Heart right ventricle (tissue), 16 donors: Measurements from ENCODE around the gene KRT80. TPM values are rescaled to one million over a fixed set of nuclear protein-coding genes. Genes with fewer than 3 reads are reported as not detected.

ENCODE experiments used
- ATAC-seq, 8 donors: fragments of 200-7000 bp; cut with Tn5 transposase; one replicate each; pipeline ENCODE4 v1.9.1; 2020; ENCODE audit warnings: mild to moderate bottlenecking in 8 of 8, moderate library complexity in 8 of 8, moderate number of reproducible peaks in 1 of 8
- DNase-seq, 2 donors: peaks; one replicate each; pipeline ENCODE4 v3.0.0-alpha.2; 2020
- H3K27ac ChIP-seq, 10 donors: fragments of 200-600 bp; sonication (generic) in 2 of 10; one replicate each; pipeline versions ENCODE4 v1.5.0 to v1.8.0; 2020 to 2022; ENCODE audit warnings: mild to moderate bottlenecking in 3 of 10
- H3K27me3 ChIP-seq, 7 donors: fragments of 200-600 bp; one replicate each; pipeline ENCODE4 v1.8.0; 2021 to 2022; ENCODE audit warnings: mild to moderate bottlenecking in 2 of 7
- H3K36me3 ChIP-seq, 9 donors: fragments of 200-600 bp; sonication (generic) in 1 of 9; one replicate each; pipeline versions ENCODE4 v1.5.0 to v1.8.0; 2020 to 2022; ENCODE audit warnings: mild to moderate bottlenecking in 2 of 9
- H3K4me1 ChIP-seq, 9 donors: fragments of 200-600 bp; sonication (generic) in 1 of 9; one replicate each; pipeline versions ENCODE4 v1.5.0 to v1.8.0; 2020 to 2022; ENCODE audit warnings: mild to moderate bottlenecking in 4 of 9
- H3K4me3 ChIP-seq, 10 donors: fragments of 200-600 bp; sonication (generic) in 2 of 10; one replicate each; pipeline versions ENCODE4 v1.5.0 to v1.8.0; 2020 to 2022; ENCODE audit warnings: mild to moderate bottlenecking in 7 of 10, moderate library complexity in 2 of 10
- H3K9me3 ChIP-seq, 11 donors: fragments of 200-600 bp in 10 of 11; sonication (generic) in 2 of 11; one replicate each; pipeline versions ENCODE4 v1.5.0 to v1.8.0; 2013 to 2022; ENCODE audit warnings: mild to moderate bottlenecking in 2 of 11, control low read depth in 1 of 11, moderate library complexity in 1 of 11
- WGBS, 2 donors: extraction: QIAGEN DNeasy Blood & Tissue Kit; methylation state at CpG; one replicate each; pipeline ENCODE4 v1.1.7; 2013; ENCODE audit warnings: inconsistent platforms in 1 of 2; 5-methylcytosine and 5-hydroxymethylcytosine counted together
- intact Hi-C, 10 donors: fragments of 100-400 bp; cut with DNase I; formaldehyde crosslinking; loops; one replicate each; pipeline versions ENCODE4 v1.11.1 to v1.14.2; 2022
- polyA plus RNA-seq, 2 donors: library from polyadenylated mRNA; stranded (reverse); fragments of 200-250 nt; gene quantifications; one replicate each; pipeline ENCODE4 v1.2.3, GENCODE V29; 2013
- total RNA-seq, 10 donors: library from RNA; stranded (reverse); fragmentation: NEBNext Ultra II Directional in 3 of 10; extraction: Animal tissue kit (Norgen Biotek cat#: 25700) in 3 of 10; gene quantifications; one replicate each; pipeline versions ENCODE4 v1.2.1 to v1.2.4, GENCODE V29; 2021 to 2023
- TF ChIP-seq, protein P1 (sequence below), 9 donors: fragments of 200-600 bp; sonication (generic) in 2 of 9; IDR thresholded peaks; one replicate each; pipeline versions ENCODE4 v1.5.0 to v1.8.0; 2021 to 2022; ENCODE audit warnings: antibody characterized with exemption in 9 of 9, mild to moderate bottlenecking in 5 of 9, moderate library complexity in 1 of 9
- donor health status: Arrhythmogenic right ventricular cardiomyopathy.
- donor health status: ischemic (EF 13 %, LVEDD 7.1; RV severe dilation, severe dysfunction).
- donor health status: healthy with polysubstance abuse.
- donor health status: DM: no; HTN: yes; CAD: no.
- donor health status: DM: no; HTN: no; CAD: no.
- donor health status: ischemic (EF 25% LVEDD 6.9; RV normal size, moderate dysfunction).
- donor health status: ischemic (EF 25% LVEDD 5.7; RV mildly dilated, moderate dysfunction).
- donor health status: healthy.
- donor health status: DM: yes; HTN: yes; CAD: no.
- donor health status: Ischemic cardiomyopathy.
- donor health status: ischemic (EF 35%, LVEDD 5.7; RV mildly dilated, moderate dysfunction).
- donor health status: nonischemic (EF 11% LVEDD 7.7; RV severe dilation, severe dysfunction).
- donor health status: DM: yes; HTN: yes; CAD: no.
- donor health status: PGD.
- donor health status: ischemic (EF 29% LVEDD 5.4; RV normal size, mild dysfunction).
- donor health status: nonischemic (EF 23%, LVEDD 6.1; RV moderate dilation, normal function).

Gene KRT80
- total and polyA plus RNA-seq, 12 donors: 0.07 to 0.79 (median 0.16) TPM; not detected in 1

DNA sequence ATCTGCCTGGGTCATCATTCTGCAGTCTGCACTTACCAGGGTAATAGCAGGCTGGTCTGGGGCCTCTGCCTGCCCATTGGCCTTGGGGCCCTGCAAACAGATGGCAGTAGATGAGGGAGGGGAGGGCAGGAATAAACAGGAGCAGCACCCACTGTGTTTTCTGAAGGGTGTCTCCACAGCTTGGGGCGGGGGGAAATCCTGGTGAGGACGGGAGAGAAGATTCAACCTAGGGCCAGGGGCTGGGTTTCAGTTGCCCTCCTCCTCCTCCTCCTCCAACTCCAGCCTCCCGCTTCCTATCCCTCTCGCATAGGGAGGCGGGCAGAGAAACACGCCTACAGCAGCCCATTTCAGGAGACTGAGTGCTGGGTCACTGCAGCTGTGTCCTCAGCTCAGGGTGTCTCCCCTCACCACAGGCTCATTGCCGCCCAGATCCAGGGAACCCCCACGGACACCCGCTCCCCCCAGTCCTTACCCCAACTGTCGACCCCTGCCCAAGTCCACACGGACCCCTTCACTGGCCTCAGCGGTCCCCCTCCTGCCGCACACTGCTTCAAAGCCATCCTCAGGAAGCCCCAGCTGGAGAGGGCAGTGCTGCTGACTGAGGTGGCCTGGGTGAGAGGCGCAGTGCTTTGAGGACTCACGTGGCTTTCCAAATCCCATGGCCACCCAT lies 9.1 kb upstream of the KRT80 start:
- no peak overlapping the region for H3K4me3 ChIP-seq
- no peaks in the 10 kb centered on the region for H3K9me3 ChIP-seq
- H3K27ac ChIP-seq: no peak overlapping the region
- peaks cover 3 to 59% (median 26%) of the 10 kb centered on the region in 9 donors for H3K4me1 ChIP-seq
- DNase-seq (no peak), ATAC-seq (no peak)
- TF ChIP-seq, protein P1, sequence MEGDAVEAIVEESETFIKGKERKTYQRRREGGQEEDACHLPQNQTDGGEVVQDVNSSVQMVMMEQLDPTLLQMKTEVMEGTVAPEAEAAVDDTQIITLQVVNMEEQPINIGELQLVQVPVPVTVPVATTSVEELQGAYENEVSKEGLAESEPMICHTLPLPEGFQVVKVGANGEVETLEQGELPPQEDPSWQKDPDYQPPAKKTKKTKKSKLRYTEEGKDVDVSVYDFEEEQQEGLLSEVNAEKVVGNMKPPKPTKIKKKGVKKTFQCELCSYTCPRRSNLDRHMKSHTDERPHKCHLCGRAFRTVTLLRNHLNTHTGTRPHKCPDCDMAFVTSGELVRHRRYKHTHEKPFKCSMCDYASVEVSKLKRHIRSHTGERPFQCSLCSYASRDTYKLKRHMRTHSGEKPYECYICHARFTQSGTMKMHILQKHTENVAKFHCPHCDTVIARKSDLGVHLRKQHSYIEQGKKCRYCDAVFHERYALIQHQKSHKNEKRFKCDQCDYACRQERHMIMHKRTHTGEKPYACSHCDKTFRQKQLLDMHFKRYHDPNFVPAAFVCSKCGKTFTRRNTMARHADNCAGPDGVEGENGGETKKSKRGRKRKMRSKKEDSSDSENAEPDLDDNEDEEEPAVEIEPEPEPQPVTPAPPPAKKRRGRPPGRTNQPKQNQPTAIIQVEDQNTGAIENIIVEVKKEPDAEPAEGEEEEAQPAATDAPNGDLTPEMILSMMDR (IDR thresholded peaks at IDR 0.05): no peak
- intact Hi-C loops: no loop called here
- 89 to 91% methylated on average over 13 to 15 of the region's 15 CpGs for WGBS, 2 donors
- H3K27me3 ChIP-seq: no peaks in the 10 kb centered on the region
- no peaks in the 10 kb centered on the region for H3K36me3 ChIP-seq

DNA sequence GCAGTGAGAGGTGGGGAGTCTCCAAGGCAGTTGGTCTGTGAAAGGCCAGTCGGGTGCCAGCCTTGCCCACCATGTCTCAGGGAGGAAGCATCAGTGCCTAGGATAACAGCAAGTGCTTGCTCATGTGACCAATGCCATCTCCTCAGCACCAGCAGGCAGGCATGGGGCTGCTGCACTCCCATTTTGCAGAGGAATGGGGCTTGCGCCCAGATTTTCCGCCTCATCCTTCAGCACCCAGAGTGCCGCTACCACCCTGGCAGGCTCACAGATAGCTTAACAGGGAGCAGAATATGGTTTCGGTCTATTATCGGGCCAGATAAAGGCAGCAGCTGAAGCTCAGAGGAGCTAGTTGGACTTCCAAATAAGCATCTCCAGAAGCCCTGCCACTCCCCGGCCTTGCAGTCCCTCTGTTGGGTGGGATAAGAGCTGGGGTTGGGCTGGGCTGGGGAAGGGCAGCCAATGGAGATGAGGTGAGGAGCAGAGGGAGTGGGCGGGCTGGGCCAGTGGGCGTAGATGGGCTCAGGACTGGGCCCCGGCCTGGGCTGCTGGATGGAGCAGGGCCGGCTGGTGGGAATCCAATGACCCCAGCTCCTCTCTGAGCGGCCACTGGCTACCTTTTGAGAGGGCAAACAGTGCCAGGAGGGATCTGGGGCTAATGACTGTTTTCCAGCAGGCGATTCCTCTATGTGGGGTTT lies 8.4 kb upstream of the KRT80 start:
- peak overlapping the region in 4 of 10 donors; percentile 63 to 80 (median 70) for H3K27ac ChIP-seq
- peak in 1 of 8 donors; percentile 24 for ATAC-seq
- intact Hi-C loops: no loop called here
- H3K4me1 ChIP-seq: peaks cover 3 to 60% (median 26%) of the 10 kb centered on the region in 9 donors
- no peak for DNase-seq
- H3K36me3 ChIP-seq: no peaks in the 10 kb centered on the region
- TF ChIP-seq, protein P1 (IDR thresholded peaks at IDR 0.05): no peak
- H3K4me3 ChIP-seq: no peak overlapping the region
- H3K9me3 ChIP-seq: no peaks in the 10 kb centered on the region
- no peaks in the 10 kb centered on the region for H3K27me3 ChIP-seq
- 88 to 93% methylated on average over 13 of the region's 13 CpGs for WGBS, 2 donors

DNA sequence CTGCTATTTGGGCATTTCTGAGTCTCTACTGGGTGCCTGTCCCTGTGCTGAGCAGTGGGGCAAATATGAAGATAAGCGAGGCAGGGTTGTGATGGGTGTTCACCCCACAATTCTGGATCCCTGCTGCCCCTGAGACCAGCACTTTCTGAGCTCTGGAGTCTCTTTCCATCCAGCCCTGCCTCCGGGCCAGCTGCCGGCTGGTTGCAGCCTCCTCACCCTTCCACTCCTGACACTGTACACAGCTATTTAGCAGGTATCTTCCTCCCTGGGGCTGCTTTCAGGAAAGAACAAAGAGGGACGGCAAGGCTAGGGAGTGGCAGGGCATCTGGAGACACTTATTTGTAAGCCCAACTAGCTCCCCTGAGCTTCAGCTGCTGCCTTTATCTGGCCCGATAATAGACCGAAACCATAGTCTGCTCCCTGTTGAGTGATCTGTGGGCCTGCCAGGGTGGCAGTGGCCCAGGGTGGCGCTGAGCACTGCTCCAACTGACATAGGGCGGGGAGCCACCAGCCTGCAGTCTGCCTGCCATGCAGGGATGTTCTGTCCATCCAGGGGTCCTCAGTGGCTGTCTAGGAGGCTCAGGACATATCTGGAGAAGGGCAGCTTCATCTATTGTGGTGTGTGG lies 7.6 kb upstream of the KRT80 start:
- DNase-seq: peak; percentile 55 to 63
- Histone ChIP-seq H3K27ac (peak overlapping the region in 7 of 10 donors; percentile 22 to 80 (median 69)), H3K36me3 (no peaks in the 10 kb centered on the region), H3K4me3 (no peak overlapping the region), H3K9me3 (no peaks in the 10 kb centered on the region), H3K4me1 (peaks cover 3 to 67% (median 30%) of the 10 kb centered on the region in 9 donors), H3K27me3 (no peaks in the 10 kb centered on the region)
- 44 to 72% methylated on average over 8 of the region's 8 CpGs for WGBS, 2 donors
- peak; percentile 38 to 84 (median 76) for ATAC-seq
- intact Hi-C loops: no loop called here
- TF ChIP-seq, protein P1 (IDR thresholded peaks at IDR 0.05): no peak

DNA sequence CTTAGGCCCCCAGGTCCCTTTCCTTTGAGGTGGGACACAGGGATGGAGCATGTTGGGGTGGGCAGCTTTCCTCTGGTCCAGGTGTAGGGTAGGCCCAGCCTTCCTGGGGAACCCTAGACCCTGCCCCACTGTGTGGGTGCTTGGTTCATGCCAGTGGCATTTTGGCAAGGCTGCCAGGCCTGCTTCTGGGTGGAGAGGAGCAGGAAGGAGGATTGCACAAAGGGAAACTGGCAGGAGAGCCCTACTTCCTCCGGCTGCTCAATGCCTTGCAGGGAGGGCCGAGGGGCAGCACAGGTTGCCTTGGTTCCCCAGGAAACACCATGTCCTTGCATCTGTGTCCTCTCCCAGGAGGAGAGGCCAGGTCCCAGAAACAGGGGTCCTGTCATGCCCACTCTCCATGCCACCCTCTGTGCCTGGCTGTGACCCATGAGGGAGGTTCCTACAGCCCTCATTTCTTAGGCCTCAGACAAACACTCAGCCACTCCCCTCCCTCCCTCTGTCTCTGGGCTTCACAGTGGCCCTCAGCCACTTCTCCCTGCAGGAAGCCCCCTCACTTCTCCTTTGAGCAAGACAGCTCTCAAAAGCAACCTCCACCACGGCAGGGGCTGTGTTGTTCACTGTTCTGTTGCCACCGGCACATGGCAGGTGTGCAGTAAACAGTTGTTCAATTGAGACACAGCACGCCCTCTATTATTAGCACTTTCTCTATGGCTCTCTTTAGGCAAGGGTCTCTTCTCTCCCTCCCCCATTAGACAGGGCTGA lies 6.8 kb upstream of the KRT80 start:
- ATAC-seq (peak in 2 of 8 donors; percentile 5 to 9), DNase-seq (no peak)
- Histone ChIP-seq H3K36me3 (no peaks in the 10 kb centered on the region), H3K4me1 (peaks cover 8 to 73% (median 37%) of the 10 kb centered on the region in 9 donors), H3K4me3 (no peak overlapping the region), H3K27me3 (no peaks in the 10 kb centered on the region), H3K27ac (peak overlapping the region in 9 of 10 donors; percentile 22 to 80 (median 63)), H3K9me3 (no peaks in the 10 kb centered on the region)
- intact Hi-C loops: no loop called here
- WGBS, 2 donors: 72 to 83% methylated on average over 5 of the region's 5 CpGs
- TF ChIP-seq, protein P1 (IDR thresholded peaks at IDR 0.05): no peak
